ENCODE measurements around the gene KRTAP1-3. TPM values are rescaled to one million over a fixed set of nuclear protein-coding genes. Genes with fewer than 3 reads are reported as not detected.

KRTAP1-3 gene
- total RNA-seq, 1 experiment from 2014 or later: not detected

DNA sequence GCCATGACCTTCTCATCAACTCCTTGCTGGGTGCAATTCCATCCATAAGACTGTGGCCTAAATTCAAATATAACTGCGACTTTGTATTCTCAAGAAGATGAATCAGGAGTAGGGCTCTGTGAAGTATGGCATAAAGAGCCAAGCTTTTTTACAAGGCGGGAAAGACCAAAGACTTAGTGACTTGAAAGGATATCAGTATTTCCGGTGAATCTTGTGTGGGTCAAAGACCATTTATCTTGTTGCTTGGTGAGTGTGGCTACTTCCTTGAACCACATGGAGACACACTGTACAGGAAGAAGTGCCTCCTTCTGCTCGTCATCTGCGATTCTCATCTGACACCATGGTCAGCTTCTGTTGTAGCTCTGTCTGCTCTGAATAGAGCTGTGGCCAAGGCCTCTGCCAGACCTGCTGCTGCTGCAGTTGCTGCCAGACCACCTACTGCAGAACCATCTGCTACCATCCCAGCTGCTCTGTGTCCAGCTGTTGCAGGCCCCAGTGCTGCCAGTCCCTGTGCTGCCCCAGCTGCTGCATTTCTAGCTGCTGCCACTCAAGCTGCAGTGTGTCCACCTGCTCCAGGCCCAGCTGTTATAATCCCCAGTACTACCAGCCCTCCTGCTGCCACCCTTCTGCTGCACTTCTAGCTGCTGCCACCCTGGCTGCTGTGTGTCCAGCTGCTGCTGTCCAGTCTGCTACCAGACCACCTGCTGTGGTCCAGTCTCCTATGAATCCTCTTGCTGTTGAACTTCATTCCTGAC is 37.1 kb upstream of the KRTAP1-3 start (continued):
- TF ChIP-seq FOXP4 (CRISPR knock-in tag; IDR thresholded peaks at IDR 0.05) (no peak), OVOL2 (CRISPR knock-in tag; IDR thresholded peaks at IDR 0.05; ENCODE audit: borderline replicate concordance) (no peak), E2F4 (CRISPR knock-in tag; IDR thresholded peaks at IDR 0.05; ENCODE audit: borderline replicate concordance, low read depth) (no peak), CREB1 (CRISPR knock-in tag; IDR thresholded peaks at IDR 0.05) (no peak)

GRCh38 chr17:41069031-41069430 is 34.4 kb upstream of the KRTAP1-3 start:
- CTCF ChIA-PET: no interaction called here
- no peaks in the 10 kb centered on the region for H3K9me3 Mint-ChIP-seq
- no peak for TF ChIP-seq NFYB (CRISPR knock-in tag; conservative IDR thresholded peaks at IDR 0.05; ENCODE audit: low read depth)
- TF ChIP-seq ZNF396 (CRISPR knock-in tag; IDR thresholded peaks at IDR 0.05; ENCODE audit: borderline replicate concordance): no peak
- TF ChIP-seq, protein P1, sequence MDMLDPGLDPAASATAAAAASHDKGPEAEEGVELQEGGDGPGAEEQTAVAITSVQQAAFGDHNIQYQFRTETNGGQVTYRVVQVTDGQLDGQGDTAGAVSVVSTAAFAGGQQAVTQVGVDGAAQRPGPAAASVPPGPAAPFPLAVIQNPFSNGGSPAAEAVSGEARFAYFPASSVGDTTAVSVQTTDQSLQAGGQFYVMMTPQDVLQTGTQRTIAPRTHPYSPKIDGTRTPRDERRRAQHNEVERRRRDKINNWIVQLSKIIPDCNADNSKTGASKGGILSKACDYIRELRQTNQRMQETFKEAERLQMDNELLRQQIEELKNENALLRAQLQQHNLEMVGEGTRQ (CRISPR knock-in tag; IDR thresholded peaks at IDR 0.05): no peak
- TF ChIP-seq TEAD1 (CRISPR knock-in tag; IDR thresholded peaks at IDR 0.05): no peak
- no peak for TF ChIP-seq NR3C1 (CRISPR knock-in tag; conservative IDR thresholded peaks at IDR 0.05; ENCODE audit: low read depth)
- TF ChIP-seq FOXP4 (CRISPR knock-in tag; IDR thresholded peaks at IDR 0.05): no peak
- TF ChIP-seq, protein P2, sequence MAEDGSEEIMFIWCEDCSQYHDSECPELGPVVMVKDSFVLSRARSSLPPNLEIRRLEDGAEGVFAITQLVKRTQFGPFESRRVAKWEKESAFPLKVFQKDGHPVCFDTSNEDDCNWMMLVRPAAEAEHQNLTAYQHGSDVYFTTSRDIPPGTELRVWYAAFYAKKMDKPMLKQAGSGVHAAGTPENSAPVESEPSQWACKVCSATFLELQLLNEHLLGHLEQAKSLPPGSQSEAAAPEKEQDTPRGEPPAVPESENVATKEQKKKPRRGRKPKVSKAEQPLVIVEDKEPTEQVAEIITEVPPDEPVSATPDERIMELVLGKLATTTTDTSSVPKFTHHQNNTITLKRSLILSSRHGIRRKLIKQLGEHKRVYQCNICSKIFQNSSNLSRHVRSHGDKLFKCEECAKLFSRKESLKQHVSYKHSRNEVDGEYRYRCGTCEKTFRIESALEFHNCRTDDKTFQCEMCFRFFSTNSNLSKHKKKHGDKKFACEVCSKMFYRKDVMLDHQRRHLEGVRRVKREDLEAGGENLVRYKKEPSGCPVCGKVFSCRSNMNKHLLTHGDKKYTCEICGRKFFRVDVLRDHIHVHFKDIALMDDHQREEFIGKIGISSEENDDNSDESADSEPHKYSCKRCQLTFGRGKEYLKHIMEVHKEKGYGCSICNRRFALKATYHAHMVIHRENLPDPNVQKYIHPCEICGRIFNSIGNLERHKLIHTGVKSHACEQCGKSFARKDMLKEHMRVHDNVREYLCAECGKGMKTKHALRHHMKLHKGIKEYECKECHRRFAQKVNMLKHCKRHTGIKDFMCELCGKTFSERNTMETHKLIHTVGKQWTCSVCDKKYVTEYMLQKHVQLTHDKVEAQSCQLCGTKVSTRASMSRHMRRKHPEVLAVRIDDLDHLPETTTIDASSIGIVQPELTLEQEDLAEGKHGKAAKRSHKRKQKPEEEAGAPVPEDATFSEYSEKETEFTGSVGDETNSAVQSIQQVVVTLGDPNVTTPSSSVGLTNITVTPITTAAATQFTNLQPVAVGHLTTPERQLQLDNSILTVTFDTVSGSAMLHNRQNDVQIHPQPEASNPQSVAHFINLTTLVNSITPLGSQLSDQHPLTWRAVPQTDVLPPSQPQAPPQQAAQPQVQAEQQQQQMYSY (CRISPR knock-in tag; IDR thresholded peaks at IDR 0.05): no peak
- no peak for TF ChIP-seq ELF4 (CRISPR knock-in tag; IDR thresholded peaks at IDR 0.05; ENCODE audit: low read depth)
- TF ChIP-seq JAZF1 (CRISPR knock-in tag; IDR thresholded peaks at IDR 0.05): no peak
- TF ChIP-seq ARID4B (CRISPR knock-in tag; IDR thresholded peaks at IDR 0.05; ENCODE audit: borderline replicate concordance): no peak
- no peak for TF ChIP-seq MXD4 (CRISPR knock-in tag; IDR thresholded peaks at IDR 0.05; ENCODE audit: borderline replicate concordance)
- TF ChIP-seq CREM (CRISPR knock-in tag; IDR thresholded peaks at IDR 0.05): no peak
- TF ChIP-seq, protein P3, sequence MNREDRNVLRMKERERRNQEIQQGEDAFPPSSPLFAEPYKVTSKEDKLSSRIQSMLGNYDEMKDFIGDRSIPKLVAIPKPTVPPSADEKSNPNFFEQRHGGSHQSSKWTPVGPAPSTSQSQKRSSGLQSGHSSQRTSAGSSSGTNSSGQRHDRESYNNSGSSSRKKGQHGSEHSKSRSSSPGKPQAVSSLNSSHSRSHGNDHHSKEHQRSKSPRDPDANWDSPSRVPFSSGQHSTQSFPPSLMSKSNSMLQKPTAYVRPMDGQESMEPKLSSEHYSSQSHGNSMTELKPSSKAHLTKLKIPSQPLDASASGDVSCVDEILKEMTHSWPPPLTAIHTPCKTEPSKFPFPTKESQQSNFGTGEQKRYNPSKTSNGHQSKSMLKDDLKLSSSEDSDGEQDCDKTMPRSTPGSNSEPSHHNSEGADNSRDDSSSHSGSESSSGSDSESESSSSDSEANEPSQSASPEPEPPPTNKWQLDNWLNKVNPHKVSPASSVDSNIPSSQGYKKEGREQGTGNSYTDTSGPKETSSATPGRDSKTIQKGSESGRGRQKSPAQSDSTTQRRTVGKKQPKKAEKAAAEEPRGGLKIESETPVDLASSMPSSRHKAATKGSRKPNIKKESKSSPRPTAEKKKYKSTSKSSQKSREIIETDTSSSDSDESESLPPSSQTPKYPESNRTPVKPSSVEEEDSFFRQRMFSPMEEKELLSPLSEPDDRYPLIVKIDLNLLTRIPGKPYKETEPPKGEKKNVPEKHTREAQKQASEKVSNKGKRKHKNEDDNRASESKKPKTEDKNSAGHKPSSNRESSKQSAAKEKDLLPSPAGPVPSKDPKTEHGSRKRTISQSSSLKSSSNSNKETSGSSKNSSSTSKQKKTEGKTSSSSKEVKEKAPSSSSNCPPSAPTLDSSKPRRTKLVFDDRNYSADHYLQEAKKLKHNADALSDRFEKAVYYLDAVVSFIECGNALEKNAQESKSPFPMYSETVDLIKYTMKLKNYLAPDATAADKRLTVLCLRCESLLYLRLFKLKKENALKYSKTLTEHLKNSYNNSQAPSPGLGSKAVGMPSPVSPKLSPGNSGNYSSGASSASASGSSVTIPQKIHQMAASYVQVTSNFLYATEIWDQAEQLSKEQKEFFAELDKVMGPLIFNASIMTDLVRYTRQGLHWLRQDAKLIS (CRISPR knock-in tag; IDR thresholded peaks at IDR 0.05; ENCODE audit: borderline replicate concordance): no peak

More at GRCh38 chr17:41069031-41069430, 34.4 kb upstream of the KRTAP1-3 start:
- no peaks in the 10 kb centered on the region for H3K27me3 Mint-ChIP-seq (ENCODE audit: low read depth)
- ATAC-seq: no peak
- DNase-seq (ENCODE audit: low spot score): no peak
- peaks cover 4% of the 10 kb centered on the region; the same call in 1 of the 2 replicates for H3K4me1 Mint-ChIP-seq
- no peaks in the 10 kb centered on the region for H3K36me3 Mint-ChIP-seq
- H3K27ac Mint-ChIP-seq: no peak overlapping the region
- H3K4me3 Mint-ChIP-seq: no peak overlapping the region
- POLR2A ChIA-PET: no interaction called here
